HFF-Myc (cell line): ENCODE measurements around the gene SUFU.
A peak's percentile ranks its signal among the peaks of the same experiment; 100 is the strongest.

Experiments used
- DNase-seq: peaks from one replicate; pipeline ENCODE4 v3.0.0-alpha.2; 2011; ENCODE audit warnings: low read depth; ENCODE audit errors: extremely low read depth
- H3K4me3 ChIP-seq: replicated peaks from 2 replicates; pipeline ENCODE4 v1.5.1; 2011; ENCODE audit warnings: low read depth, mild to moderate bottlenecking, control low read depth, low read length
- TF ChIP-seq, protein P1 (sequence below): IDR thresholded peaks from 2 replicates; pipeline ENCODE4 v1.5.1; 2012; ENCODE audit warnings: mild to moderate bottlenecking, low read depth, low read length, control low read depth; ENCODE audit errors: missing control alignments

Gene SUFU

DNA sequence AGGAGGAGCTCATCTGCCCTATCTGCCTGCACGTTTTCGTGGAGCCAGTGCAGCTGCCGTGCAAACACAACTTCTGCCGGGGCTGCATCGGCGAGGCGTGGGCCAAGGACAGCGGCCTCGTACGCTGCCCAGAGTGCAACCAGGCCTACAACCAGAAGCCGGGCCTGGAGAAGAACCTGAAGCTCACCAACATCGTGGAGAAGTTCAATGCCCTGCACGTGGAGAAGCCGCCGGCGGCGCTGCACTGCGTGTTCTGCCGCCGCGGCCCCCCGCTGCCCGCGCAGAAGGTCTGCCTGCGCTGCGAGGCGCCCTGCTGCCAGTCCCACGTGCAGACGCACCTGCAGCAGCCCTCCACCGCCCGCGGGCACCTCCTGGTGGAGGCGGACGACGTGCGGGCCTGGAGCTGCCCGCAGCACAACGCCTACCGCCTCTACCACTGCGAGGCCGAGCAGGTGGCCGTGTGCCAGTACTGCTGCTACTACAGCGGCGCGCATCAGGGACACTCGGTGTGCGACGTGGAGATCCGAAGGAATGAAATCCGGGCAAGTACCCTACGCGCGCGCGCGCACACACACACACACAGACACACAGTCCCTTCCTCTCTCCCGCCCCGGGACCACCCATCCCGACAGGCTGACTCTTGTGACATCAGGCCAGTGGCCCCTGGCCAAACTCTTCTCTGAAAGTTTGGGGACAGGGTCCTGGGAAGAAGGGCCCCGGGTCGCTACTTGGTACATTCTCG is 141.0 kb downstream of the SUFU start:
- no peak for DNase-seq
- H3K4me3 ChIP-seq, result peak overlapping the region; percentile 95
- TF ChIP-seq, protein P1, sequence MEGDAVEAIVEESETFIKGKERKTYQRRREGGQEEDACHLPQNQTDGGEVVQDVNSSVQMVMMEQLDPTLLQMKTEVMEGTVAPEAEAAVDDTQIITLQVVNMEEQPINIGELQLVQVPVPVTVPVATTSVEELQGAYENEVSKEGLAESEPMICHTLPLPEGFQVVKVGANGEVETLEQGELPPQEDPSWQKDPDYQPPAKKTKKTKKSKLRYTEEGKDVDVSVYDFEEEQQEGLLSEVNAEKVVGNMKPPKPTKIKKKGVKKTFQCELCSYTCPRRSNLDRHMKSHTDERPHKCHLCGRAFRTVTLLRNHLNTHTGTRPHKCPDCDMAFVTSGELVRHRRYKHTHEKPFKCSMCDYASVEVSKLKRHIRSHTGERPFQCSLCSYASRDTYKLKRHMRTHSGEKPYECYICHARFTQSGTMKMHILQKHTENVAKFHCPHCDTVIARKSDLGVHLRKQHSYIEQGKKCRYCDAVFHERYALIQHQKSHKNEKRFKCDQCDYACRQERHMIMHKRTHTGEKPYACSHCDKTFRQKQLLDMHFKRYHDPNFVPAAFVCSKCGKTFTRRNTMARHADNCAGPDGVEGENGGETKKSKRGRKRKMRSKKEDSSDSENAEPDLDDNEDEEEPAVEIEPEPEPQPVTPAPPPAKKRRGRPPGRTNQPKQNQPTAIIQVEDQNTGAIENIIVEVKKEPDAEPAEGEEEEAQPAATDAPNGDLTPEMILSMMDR, result peak; percentile 55

DNA sequence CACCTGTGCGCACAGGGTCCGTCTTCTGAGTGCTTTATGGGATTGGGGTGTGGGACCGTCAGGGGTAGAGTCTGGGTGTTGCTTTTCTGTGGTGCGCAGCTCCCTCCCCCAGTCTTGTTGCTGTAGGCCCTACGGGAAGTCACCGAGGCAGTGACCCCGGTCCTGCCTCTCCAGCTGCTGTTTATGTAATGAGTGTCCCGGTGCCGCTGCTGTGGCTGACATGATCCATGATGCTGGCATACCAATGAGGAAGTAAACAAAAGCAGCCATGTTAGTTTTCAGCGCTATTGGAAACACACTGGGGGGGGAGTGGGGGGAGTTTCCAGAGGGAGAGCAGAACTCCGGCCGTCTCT is 141.6 kb downstream of the SUFU start:
- H3K4me3 ChIP-seq, result peak overlapping the region; percentile 95
- no peak for DNase-seq
- TF ChIP-seq, protein P1, result no peak

DNA sequence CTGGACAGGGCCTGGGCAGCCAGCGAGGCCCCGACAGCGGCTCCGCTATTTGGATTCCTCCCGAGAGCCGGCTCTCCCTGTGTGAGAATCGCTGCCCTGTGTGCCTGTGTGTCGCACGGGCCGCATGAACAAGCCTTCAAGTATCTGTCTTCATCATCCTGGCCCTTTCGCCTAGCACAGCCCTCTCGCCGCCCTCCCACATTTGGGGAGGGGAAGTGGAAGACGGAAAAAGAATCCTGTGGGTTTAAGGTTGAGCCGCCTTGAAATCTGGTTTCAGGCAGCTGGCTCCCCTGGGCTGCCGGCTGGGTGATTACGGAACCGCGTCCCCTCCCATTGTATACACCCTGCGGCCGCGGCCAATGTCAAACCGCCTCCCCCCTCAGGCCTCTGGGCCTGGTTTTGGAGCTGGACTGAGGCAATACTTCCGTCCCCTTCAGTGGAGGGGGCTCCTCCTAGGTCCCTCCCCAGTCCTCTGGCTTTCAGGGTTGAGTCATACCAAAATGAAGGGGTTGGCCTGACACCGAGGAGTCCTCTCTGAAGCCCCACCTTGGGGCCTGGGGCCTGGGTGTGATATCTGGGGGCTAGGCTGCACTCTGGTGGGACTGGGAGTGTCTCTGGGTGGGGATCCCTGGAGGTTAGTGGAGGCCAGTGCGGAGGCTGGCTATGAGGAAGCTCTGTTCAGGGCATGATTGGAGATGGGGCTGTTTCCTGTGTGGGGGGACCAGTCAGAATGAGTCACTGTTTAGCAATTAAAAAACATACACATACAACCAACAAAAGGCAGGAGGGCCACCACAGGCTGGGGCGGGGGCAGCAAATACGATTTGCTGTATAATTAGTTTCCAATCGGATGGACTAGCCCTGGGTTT is 142.2 kb downstream of the SUFU start:
- peak; percentile 96 for DNase-seq
- peak overlapping the region; percentile 95 for H3K4me3 ChIP-seq
- TF ChIP-seq, protein P1, result no peak

DNA sequence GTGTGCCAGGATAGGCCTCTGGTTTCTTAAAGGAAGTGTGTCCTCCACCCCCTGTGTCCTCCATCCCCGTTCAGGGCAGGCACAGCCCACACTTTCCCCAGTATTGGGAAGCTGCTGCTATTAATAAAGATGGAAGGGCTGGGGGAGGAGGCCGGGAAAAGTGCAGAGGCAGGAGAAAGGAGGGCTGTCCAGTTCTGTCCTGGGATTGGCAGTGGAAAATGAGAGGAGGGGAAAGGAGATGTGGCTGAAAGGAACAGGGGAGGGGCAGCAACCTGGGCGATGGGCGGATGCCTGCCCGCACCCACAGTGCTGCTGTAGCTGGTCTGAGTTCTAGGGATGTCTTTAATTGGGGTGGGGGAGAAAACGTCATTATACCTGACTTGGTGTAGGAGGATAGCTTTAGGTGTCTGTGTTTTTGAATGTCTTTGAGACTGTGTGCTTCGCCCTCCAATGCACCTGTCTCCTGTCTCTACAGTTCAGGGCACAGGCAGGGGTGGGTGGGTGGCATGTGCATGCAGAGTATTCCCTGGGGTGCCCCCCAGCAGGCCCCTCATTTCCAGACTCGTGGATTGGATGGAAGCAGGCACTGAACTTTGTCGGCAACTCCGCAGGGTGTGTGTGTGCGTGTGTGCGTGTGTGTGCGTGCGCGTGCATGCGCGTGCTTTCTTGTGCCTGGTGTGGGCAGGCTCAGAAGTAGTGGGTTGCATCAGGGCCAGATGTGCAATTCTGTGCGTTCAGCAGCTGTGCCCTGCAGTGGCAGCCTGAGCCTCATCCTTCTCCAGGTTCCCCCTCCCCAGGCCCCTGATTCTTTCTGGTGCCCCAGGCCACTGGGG is 143.1 kb downstream of the SUFU start:
- no peak for DNase-seq
- peak overlapping the region; percentile 95 for H3K4me3 ChIP-seq
- TF ChIP-seq, protein P1, result no peak

DNA sequence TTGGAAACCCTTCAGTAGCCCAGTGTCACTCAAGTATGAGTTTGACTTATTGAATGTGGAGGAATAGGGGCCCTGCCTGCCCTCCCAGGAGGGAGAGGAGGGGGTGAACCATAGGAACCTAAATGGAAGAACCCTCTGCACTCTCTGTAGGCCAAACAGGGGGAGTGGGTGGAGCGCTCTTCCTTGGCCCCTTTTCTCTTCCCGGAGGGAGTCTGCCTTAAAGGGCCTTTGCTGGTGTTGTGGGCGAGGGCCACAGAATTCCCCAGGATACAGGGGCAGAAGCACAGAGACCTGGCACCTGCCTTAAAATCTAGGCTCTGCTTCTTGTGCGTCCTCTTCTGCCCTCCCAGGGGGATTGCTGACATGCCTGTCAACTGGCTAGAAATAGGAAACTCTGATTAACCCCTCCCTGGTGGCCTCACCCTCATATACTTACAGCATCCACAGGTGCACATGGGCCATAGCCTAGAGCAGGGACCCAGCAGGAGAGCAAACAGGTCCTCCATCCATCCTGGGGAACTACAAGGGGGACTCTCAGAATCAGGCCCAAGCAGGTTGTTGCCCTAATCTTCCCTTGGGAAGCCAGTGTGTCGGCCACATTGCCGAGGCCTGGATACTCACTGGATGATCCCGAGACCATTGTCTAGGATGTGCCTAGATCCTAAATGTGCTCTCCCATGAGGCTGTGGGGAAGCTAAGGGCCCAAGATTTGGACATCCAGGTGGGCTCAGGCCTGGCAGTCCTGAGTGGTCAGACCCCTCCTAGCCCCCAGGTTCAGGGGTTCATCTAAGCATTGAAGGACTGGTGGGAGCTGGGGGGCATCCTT is 143.9 kb downstream of the SUFU start:
- TF ChIP-seq, protein P1, result no peak
- peak overlapping the region; percentile 95 for H3K4me3 ChIP-seq
- no peak for DNase-seq
